T47D (cell line): ENCODE data around the gene NMUR2.

Source experiments
- DNase-seq, 2 experiments: peaks; one replicate each; pipeline versions ENCODE4 v3.0.0 to v3.0.0-alpha.2; 2011 to 2012; ENCODE audit warnings: low read depth in 1 of 2, low spot score in 1 of 2
- JUND ChIP-seq: IDR thresholded peaks from 2 replicates; pipeline ENCODE4 v1.6.1; 2012; ENCODE audit warnings: low read depth
- in situ Hi-C: cut with HindIII; loops from 2 replicates; pipeline ENCODE4 v1.10.0; 2016; ENCODE audit warnings: low sequenced_read_pairs, low pct_unique_long_range_greater_than_20kb

The NMUR2 gene, protein sequence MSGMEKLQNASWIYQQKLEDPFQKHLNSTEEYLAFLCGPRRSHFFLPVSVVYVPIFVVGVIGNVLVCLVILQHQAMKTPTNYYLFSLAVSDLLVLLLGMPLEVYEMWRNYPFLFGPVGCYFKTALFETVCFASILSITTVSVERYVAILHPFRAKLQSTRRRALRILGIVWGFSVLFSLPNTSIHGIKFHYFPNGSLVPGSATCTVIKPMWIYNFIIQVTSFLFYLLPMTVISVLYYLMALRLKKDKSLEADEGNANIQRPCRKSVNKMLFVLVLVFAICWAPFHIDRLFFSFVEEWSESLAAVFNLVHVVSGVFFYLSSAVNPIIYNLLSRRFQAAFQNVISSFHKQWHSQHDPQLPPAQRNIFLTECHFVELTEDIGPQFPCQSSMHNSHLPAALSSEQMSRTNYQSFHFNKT

GRCh38 chr5:152405145-152405544, at the start of gene NMUR2:
Gene NMUR2 (minus strand): TSS chr5:152405279. CDS start chr5:152405113, 166 bp downstream.
- in situ Hi-C loops: no loop called here
- DNase-seq: peak in 1 of 2 experiments; percentile 30
- no peak for TF ChIP-seq JUND

DNA sequence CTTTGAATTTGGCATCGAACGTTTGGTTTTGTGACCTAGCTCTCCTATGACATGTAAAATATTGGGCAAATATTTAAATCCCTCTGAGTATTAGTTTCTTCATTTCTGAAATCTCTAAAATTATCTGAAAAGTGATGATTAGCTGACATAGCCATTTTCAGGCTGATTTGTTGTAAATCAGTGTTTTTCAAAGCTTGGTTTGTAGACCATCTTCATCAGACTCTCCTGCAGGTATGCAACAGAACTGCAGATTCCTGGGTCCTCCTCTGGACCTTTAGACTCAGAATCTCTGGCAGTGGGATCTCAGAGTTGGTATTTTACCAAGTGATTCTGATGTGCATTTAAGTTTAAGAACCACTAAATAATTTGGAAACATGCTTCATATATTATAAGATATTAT, 38.9 kb upstream of the NMUR2 start:
- in situ Hi-C loops: no loop called here
- DNase-seq: no peak
- TF ChIP-seq JUND: no peak

DNA sequence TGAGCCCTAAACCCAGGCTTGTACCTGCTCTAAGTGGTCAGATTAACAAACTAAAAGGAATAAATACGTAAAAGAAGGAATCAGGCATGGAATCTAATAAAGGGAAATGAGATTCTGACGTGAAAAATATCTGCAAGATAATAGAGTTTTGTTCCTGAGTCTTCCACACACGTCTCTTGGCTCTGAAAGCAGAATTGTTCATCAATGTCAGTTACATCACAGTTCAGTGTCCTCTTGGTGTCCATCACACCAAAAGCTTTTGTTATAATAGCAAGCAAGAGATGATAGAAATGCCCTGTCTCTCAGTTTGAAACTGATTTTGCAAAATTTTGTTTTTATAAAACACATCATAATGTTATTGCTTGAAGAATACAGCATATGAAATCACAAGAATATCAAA, 34.7 kb upstream of the NMUR2 start:
- no peak for DNase-seq
- no peak for TF ChIP-seq JUND
- in situ Hi-C loops: no loop called here

GRCh38 chr5:152437866-152438265, 32.8 kb upstream of the NMUR2 start:
- in situ Hi-C loops: no loop called here
- no peak for TF ChIP-seq JUND
- no peak for DNase-seq

DNA sequence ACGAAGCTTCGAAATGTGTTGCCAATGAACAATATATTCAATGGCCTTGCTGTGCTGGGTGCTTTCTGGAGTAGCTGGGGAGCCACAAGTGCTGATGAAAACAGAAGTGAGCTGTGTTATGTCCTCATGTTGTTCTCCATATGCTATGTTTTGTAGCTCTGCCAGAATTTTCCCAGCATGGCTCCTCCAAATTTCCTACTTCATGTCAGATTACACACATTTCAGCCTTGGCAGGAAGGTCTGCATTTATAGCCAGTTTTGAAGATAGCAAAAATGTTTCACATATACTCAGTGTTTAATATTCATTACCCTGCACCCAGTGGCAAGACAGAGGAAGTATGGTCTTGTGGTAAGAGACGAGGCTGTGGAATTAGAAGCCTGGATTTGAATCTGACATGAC, 22.6 kb upstream of the NMUR2 start:
- in situ Hi-C loops: no loop called here
- TF ChIP-seq JUND: no peak
- no peak for DNase-seq

DNA sequence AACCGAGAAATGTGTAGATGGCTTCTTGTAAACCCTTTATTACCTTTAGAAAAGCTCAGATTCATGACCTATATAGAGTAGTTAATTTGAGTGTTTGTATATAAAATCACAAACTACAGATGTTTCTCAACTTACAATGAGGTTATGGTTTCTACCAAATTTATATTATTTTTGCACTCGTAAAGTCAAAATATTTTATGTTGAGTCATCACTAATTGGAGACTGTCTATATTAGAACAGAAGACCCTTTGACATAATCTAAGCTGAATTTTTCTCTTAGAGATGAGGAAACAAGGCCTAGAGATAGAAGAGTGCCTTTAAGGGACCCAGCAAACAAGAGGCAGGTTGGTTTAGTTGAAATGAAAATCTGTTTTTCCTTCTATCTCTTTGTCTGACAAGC, 20.0 kb upstream of the NMUR2 start:
- no peak for DNase-seq
- TF ChIP-seq JUND: no peak
- in situ Hi-C loops: no loop called here

- in situ Hi-C loops: no loop called here
- TF ChIP-seq JUND: no peak
- no peak for DNase-seq
Observed at GRCh38 chr5:152424501-152424900, 19.4 kb upstream of the NMUR2 start.

GRCh38 chr5:152422081-152422480, 17.0 kb upstream of the NMUR2 start:
- in situ Hi-C loops: no loop called here
- no peak for DNase-seq
- TF ChIP-seq JUND: no peak

DNA sequence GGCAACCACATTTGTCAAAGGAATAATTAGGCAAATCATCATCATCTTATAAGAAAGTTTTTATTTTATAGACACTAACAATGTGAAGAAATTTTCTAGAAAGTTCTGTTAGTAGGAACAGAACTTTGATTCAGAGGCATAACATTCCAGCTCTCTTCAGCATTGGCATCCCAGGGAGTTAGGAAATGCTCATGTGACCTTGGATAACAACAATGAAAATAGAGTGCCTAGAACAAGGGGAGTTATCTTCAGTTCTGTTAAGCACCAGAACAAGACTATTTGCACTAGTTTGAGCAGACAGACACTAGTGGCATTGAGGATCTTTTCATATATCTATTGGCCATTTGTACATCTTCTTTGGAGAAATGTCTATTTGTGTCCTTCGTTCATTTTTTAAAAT, 7.0 kb upstream of the NMUR2 start:
- DNase-seq: no peak
- no peak for TF ChIP-seq JUND
- in situ Hi-C loops: no loop called here

GRCh38 chr5:152406082-152406481, 1.0 kb upstream of the NMUR2 start:
- no peak for TF ChIP-seq JUND
- DNase-seq: no peak
- in situ Hi-C loops: no loop called here

DNA sequence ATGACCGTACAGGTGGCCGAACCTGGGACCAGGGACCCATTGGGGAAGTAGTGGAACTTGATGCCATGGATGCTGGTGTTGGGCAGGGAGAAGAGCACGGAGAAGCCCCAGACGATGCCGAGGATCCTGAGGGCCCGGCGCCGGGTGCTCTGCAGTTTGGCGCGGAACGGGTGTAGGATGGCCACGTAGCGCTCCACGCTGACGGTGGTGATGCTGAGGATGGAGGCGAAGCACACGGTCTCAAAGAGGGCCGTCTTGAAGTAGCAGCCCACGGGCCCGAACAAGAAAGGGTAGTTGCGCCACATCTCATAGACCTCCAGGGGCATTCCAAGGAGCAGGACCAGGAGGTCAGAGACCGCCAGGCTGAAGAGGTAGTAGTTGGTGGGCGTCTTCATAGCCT, 585 bp downstream of the NMUR2 start:
- no peak for TF ChIP-seq JUND
- in situ Hi-C loops: no loop called here
- DNase-seq: no peak

- no peak for DNase-seq
- in situ Hi-C loops: no loop called here
- TF ChIP-seq JUND: no peak
Observed at GRCh38 chr5:152403046-152403445, 2.0 kb downstream of the NMUR2 start.

DNA sequence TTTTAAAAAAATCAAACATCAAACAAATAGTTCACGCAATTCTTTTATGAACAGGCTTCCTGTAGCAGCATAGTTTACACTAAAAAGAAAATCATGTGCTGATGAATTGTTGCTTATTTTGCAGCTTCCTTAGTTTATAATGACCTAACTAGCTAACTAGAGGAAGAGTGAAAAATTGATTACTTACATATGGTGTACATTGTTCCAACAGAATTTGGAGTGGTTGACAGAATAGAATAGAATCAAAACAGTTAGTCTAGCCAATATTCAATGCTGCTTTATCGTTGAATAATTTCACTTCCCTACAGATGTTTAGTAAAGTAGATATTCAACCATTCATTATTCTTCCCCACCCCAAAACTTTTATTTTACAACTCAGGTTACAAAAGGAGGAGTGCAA, 4.2 kb downstream of the NMUR2 start:
- TF ChIP-seq JUND: no peak
- in situ Hi-C loops: no loop called here
- DNase-seq: no peak

- TF ChIP-seq JUND: no peak
- in situ Hi-C loops: no loop called here
- DNase-seq: no peak
Observed at GRCh38 chr5:152397581-152397980, 7.5 kb downstream of the NMUR2 start.
